Karpas-422 (cell line): Measurements from ENCODE around the gene DNAJC28. TPM values are rescaled to one million over a fixed set of nuclear protein-coding genes. Genes with fewer than 3 reads are reported as not detected.
"Not testable (repeated sequence)": the region's sequence is repeated elsewhere in the genome, so short reads cannot be mapped to it uniquely, and the experiment has no call there.

Source experiments
- DNase-seq: peaks from one replicate; pipeline ENCODE4 v3.0.0-alpha.2; 2015
- H2AFZ ChIP-seq: fragments of 200-600 bp; sonication (generic); 2 replicates; pipeline ENCODE4 v1.6.1; 2014; ENCODE audit warnings: antibody characterized with exemption, low read length, mixed read lengths
- H3K27ac ChIP-seq: fragments of 200-600 bp; sonication (generic); 2 replicates; pipeline ENCODE4 v1.5.1; 2014; ENCODE audit warnings: mild to moderate bottlenecking, low read length, moderate library complexity
- H3K27me3 ChIP-seq: fragments of 200-600 bp; sonication (generic); 2 replicates; pipeline ENCODE4 v1.6.1; 2014; ENCODE audit warnings: low read length, mixed read lengths
- H3K36me3 ChIP-seq: fragments of 200-600 bp; sonication (generic); 2 replicates; pipeline ENCODE4 v1.6.1; 2014; ENCODE audit warnings: low read length, mixed read lengths; ENCODE audit not compliant: insufficient read depth
- H3K4me1 ChIP-seq: fragments of 200-600 bp; sonication (generic); 2 replicates; pipeline ENCODE4 v1.6.1; 2014; ENCODE audit warnings: mild to moderate bottlenecking, low read length, mixed read lengths
- H3K4me2 ChIP-seq: fragments of 200-600 bp; sonication (generic); 2 replicates; pipeline ENCODE4 v1.6.1; 2014; ENCODE audit warnings: low read length, low read depth, mild to moderate bottlenecking; ENCODE audit not compliant: poor library complexity, severe bottlenecking
- H3K4me3 ChIP-seq: fragments of 200-600 bp; sonication (generic); 2 replicates; pipeline ENCODE4 v1.5.1; 2014; ENCODE audit warnings: mild to moderate bottlenecking, antibody characterized with exemption, low read length, mixed read lengths
- H3K79me2 ChIP-seq: fragments of 200-600 bp; sonication (generic); 2 replicates; pipeline ENCODE4 v1.6.1; 2014; ENCODE audit warnings: mild to moderate bottlenecking, low read length, mixed read lengths
- H3K9ac ChIP-seq: fragments of 200-600 bp; sonication (generic); 2 replicates; pipeline ENCODE4 v1.6.0; 2014; ENCODE audit warnings: low read length
- H3K9me2 ChIP-seq: fragments of 200-600 bp; sonication (generic), shearing (Covaris generic); replicated peaks from 2 replicates; pipeline ENCODE4 v1.6.0; 2014; ENCODE audit warnings: mild to moderate bottlenecking, low read length, moderate library complexity; ENCODE audit not compliant: insufficient read depth
- H3K9me3 ChIP-seq: fragments of 300-700, 200-600 bp; sonication (generic); 2 replicates; pipeline ENCODE4 v1.6.1; 2014; ENCODE audit warnings: low read length, mixed read lengths
- H4K20me1 ChIP-seq: fragments of 200-600 bp; sonication (generic); 2 replicates; pipeline ENCODE4 v1.6.1; 2014; ENCODE audit warnings: mild to moderate bottlenecking, antibody characterized with exemption, low read length, low read depth; ENCODE audit not compliant: insufficient read depth
- total RNA-seq: library from RNA; depleted of rRNA; stranded (reverse); fragments of >200 nt; shearing (Covaris generic); gene quantifications from 2 replicates; pipeline ENCODE4 v1.2.3, GENCODE V29; 2014; ENCODE audit warnings: low replicate concordance

The DNAJC28 gene
- total RNA-seq, 1 experiment from 2014 or later: 0.22 TPM

DNA sequence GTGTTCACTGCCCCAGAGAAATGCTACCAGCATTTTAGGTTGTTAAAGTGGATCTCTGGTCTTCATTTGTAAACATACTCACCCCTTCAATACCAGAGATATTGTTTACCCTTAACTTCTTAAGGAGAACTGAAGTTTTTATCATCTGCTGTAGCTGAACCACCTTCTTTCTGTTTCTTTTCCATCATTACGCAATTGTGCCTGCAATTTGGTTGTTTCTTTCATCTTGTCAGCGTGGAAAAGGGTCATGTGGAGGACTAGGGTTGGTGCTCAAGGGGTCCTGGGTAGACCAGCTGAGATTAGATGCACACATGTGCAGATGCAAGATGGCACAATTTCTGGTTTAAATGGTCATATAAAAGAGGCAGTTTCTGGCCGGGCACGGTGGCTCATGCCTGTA lies 27.4 kb upstream of the DNAJC28 start:
- Histone ChIP-seq H3K27me3 (no peaks in the 10 kb centered on the region), H2AFZ (no peak overlapping the region), H3K4me2 (no peak overlapping the region), H3K27ac (no peak overlapping the region), H3K4me1 (no peaks in the 10 kb centered on the region), H3K9ac (no peak overlapping the region), H3K4me3 (no peak overlapping the region), H4K20me1 (no peaks in the 10 kb centered on the region), H3K9me2 (no peaks in the 10 kb centered on the region), H3K79me2 (no peaks in the 10 kb centered on the region), H3K9me3 (no peaks in the 10 kb centered on the region), H3K36me3 (peaks cover 65% of the 10 kb centered on the region)
- no peak for DNase-seq

DNA sequence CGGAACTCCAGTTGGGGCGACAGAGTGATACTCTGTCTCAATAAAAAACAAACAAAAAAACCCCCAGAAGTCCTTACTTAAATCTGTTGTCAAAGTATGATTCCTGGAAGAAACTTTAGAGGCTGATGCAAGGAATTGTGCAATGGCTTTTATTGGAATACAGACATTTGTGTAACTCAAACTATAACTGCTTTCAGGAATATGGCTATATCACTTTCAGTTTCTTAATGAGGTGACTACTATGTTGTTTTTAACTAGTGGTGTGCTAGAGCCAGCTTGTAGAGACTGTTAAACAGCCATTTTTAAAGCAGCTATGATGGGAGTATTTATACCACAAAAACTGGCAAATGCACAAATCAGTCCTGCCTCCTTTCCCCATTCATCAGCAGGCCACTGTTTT lies 22.7 kb upstream of the DNAJC28 start:
- Histone ChIP-seq H3K9me3 (no peaks in the 10 kb centered on the region), H2AFZ (no peak overlapping the region), H3K79me2 (no peaks in the 10 kb centered on the region), H3K9me2 (no peaks in the 10 kb centered on the region), H3K4me1 (no peaks in the 10 kb centered on the region), H3K27ac (no peak overlapping the region), H3K9ac (no peak overlapping the region), H3K4me2 (no peak overlapping the region), H4K20me1 (no peaks in the 10 kb centered on the region), H3K4me3 (no peak overlapping the region), H3K27me3 (no peaks in the 10 kb centered on the region), H3K36me3 (peaks cover 72% of the 10 kb centered on the region)
- no peak for DNase-seq

DNA sequence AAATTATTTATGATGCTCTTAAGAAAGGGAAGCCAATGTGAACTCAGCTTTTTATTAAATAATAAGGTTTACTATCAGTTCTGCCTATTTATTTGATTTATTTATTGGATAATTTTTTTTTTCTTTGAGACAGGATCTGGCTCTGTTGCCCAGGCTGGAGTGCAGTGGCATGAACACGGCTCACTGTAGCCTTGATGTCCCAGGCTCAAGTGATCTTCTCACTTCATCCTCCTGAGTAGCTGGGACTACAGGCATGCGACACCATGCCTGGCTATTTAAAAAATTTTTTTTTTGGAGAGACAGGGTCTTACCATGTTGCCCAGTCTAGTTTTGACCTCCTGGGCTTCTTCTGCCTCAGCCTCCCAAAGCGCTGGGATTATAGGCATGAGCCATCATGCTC lies 21.0 kb upstream of the DNAJC28 start:
- Histone ChIP-seq H3K27me3 (no peaks in the 10 kb centered on the region), H3K9me3 (no peaks in the 10 kb centered on the region), H2AFZ (no peak overlapping the region), H3K79me2 (no peaks in the 10 kb centered on the region), H3K9me2 (no peaks in the 10 kb centered on the region), H3K36me3 (peaks cover 76% of the 10 kb centered on the region), H3K4me2 (no peak overlapping the region), H3K27ac (no peak overlapping the region), H3K4me1 (no peaks in the 10 kb centered on the region), H4K20me1 (no peaks in the 10 kb centered on the region), H3K4me3 (no peak overlapping the region), H3K9ac (no peak overlapping the region)
- DNase-seq: no peak

DNA sequence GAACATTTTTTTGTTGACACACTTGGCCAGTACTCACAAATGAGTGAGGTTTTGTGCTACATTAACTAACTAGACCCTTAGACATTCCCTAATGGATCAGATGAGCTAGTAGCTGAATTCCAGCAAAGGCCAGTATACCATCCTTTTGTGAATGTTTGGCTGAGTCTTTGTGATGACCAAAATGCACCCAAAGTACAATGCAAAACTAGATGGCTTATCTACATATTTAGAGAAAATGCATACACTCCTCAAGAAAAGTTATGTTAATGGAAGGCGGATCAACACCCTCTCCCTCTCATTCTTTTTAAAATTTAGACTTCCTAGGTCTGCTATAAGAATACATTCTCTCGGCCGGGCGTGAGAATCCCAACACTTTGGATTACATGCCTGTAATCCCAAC lies 20.1 kb upstream of the DNAJC28 start:
- H3K4me1 ChIP-seq: no peaks in the 10 kb centered on the region
- H3K4me3 ChIP-seq: no peak overlapping the region
- H3K9me3 ChIP-seq: no peaks in the 10 kb centered on the region
- no peak overlapping the region for H3K4me2 ChIP-seq
- no peaks in the 10 kb centered on the region for H3K9me2 ChIP-seq
- no peak overlapping the region for H2AFZ ChIP-seq
- H3K27ac ChIP-seq: no peak overlapping the region
- H3K27me3 ChIP-seq: no peaks in the 10 kb centered on the region
- no peaks in the 10 kb centered on the region for H4K20me1 ChIP-seq
- H3K79me2 ChIP-seq: no peaks in the 10 kb centered on the region
- DNase-seq: no peak
- H3K36me3 ChIP-seq: peaks cover 76% of the 10 kb centered on the region
- H3K9ac ChIP-seq: no peak overlapping the region

DNA sequence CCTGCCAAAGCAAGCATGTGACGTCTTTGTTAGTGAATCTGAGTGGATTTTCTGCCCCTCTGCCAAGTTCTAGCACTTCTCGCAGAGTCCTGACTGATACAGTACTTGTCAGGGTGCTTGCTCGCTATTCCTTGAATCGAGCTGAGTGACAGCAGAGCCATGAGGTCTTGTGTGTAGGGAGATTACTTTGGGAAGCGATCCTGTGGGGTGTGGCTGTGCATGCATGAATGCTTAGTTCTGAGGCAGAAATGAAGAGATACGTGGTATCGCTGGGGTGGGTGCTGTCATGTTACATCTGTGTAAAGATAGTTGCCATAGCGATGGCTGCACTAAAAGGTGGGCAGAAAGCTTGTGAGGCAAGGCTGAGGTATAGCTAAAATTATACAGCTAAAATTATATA lies 19.3 kb upstream of the DNAJC28 start:
- DNase-seq: no peak
- H3K9ac ChIP-seq: no peak overlapping the region
- H3K36me3 ChIP-seq: peaks cover 76% of the 10 kb centered on the region
- no peaks in the 10 kb centered on the region for H3K9me3 ChIP-seq
- no peaks in the 10 kb centered on the region for H3K4me1 ChIP-seq
- H3K27ac ChIP-seq: no peak overlapping the region
- H3K9me2 ChIP-seq: no peaks in the 10 kb centered on the region
- H3K79me2 ChIP-seq: no peaks in the 10 kb centered on the region
- H3K4me2 ChIP-seq: no peak overlapping the region
- no peaks in the 10 kb centered on the region for H3K27me3 ChIP-seq
- H3K4me3 ChIP-seq: no peak overlapping the region
- no peaks in the 10 kb centered on the region for H4K20me1 ChIP-seq
- no peak overlapping the region for H2AFZ ChIP-seq

DNA sequence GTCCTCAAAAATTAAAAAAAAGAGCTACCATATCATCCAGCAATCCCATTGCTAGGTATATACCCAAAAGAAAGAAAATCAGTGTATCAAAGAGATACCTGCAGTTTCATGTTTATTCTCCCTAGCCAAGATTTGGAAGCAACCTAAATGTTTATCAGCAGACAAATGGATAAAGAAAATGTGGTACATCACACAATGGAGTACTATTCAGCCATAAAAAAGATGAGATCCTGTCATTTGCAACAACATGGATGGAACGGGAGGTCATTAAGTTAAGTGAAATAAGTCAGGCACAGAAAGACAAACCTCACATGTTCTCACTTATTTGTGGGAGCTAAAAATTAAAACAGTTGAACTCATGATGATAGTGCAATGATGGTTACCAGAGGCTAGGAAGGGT lies 15.5 kb upstream of the DNAJC28 start:
- not testable (repeated sequence) for H4K20me1 ChIP-seq, H3K9me2 ChIP-seq, H3K79me2 ChIP-seq, H3K9ac ChIP-seq, H3K4me3 ChIP-seq, H3K4me2 ChIP-seq, H3K27ac ChIP-seq, H2AFZ ChIP-seq, H3K27me3 ChIP-seq, H3K4me1 ChIP-seq, DNase-seq, H3K9me3 ChIP-seq
- H3K36me3 ChIP-seq: peaks cover 79% of the 10 kb centered on the region

DNA sequence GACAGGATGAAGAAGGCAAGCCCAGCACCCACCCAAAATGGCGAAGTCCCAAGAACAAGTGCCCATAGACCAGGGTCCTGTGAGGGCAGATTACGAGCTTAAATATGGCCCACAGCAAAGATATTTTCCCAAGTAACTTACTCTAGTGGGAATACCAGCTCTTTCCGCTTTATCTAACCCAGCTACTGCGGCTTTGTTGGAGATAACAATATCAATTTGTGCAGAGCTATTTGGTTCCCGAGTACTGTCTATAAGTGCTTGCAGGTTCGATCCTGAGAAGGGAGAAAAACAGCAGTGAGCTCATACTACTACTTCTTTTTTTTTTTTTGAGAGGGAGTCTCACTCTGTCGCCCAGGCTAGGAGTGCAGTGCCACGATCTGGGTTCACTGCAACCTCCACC lies 14.3 kb upstream of the DNAJC28 start:
- Histone ChIP-seq H3K4me1 (no peaks in the 10 kb centered on the region), H3K4me3 (no peak overlapping the region), H4K20me1 (no peaks in the 10 kb centered on the region), H3K9ac (no peak overlapping the region), H3K36me3 (peaks cover 68% of the 10 kb centered on the region), H3K9me2 (no peaks in the 10 kb centered on the region), H3K27me3 (no peaks in the 10 kb centered on the region), H3K79me2 (no peaks in the 10 kb centered on the region), H3K9me3 (no peaks in the 10 kb centered on the region), H3K4me2 (no peak overlapping the region), H3K27ac (no peak overlapping the region), H2AFZ (no peak overlapping the region)
- no peak for DNase-seq

DNA sequence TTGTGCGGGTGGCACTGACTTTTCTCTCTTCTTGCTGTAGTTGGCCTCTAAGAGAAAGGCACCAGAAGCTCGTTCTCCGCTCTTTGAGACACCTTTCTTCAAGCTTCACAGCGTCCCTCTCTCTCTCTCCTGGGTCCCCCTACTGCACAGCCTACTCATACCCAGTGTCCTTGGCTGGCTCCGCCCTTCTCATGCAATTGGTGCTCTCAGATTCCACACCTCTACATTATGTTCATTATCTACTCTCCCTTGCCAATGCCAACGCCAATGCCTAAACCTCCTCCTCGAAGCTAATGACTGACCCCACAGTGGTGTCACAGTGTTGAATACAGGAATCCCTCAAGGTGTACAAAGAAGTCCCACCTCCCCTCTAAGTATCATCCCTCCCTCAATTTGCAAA lies 4.8 kb upstream of the DNAJC28 start:
- no peak overlapping the region for H3K27ac ChIP-seq
- H3K27me3 ChIP-seq: no peaks in the 10 kb centered on the region
- no peaks in the 10 kb centered on the region for H3K36me3 ChIP-seq
- no peak overlapping the region for H3K4me2 ChIP-seq
- peaks cover 5% of the 10 kb centered on the region for H3K4me1 ChIP-seq
- no peaks in the 10 kb centered on the region for H3K79me2 ChIP-seq
- no peak overlapping the region for H3K4me3 ChIP-seq
- no peak overlapping the region for H2AFZ ChIP-seq
- H3K9me3 ChIP-seq: no peaks in the 10 kb centered on the region
- peak; percentile 59 for DNase-seq
- H4K20me1 ChIP-seq: no peaks in the 10 kb centered on the region
- H3K9ac ChIP-seq: no peak overlapping the region
- no peaks in the 10 kb centered on the region for H3K9me2 ChIP-seq

DNA sequence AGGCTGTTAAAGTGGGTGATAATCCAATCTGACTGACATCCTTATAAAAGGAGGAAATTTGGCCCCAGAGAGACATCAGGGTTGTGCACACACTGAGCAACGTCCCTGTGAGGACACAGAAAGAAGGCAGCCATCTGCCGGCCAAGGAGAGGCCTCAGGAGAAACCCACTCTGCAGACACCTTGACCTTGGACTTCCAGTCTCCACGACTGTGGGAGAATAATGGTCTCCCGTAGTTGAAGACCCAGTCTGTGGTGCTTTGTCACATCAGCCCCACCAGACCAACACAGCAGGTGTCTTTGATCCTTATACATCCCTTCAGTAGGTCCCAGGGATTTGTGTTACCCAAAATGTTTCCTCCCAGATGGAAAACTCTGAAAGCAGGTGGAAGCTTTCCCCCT lies 4.2 kb upstream of the DNAJC28 start:
- no peak for DNase-seq
- no peaks in the 10 kb centered on the region for H3K9me2 ChIP-seq
- H3K27me3 ChIP-seq: no peaks in the 10 kb centered on the region
- no peaks in the 10 kb centered on the region for H3K79me2 ChIP-seq
- no peaks in the 10 kb centered on the region for H4K20me1 ChIP-seq
- H2AFZ ChIP-seq: no peak overlapping the region
- no peak overlapping the region for H3K27ac ChIP-seq
- H3K36me3 ChIP-seq: no peaks in the 10 kb centered on the region
- no peak overlapping the region for H3K4me3 ChIP-seq
- H3K9ac ChIP-seq: no peak overlapping the region
- peaks cover 9% of the 10 kb centered on the region for H3K4me1 ChIP-seq
- H3K9me3 ChIP-seq: no peaks in the 10 kb centered on the region
- no peak overlapping the region for H3K4me2 ChIP-seq
